GM12801 (cell line): Measurements from ENCODE around the gene ZNF385B.

Experiments used
- TF ChIP-seq, protein P1 (sequence below): IDR thresholded peaks from one replicate; pipeline ENCODE4 v1.5.1; 2011; ENCODE audit warnings: control low read depth; ENCODE audit not compliant: insufficient read length; ENCODE audit errors: extremely low read depth

The ZNF385B gene

DNA sequence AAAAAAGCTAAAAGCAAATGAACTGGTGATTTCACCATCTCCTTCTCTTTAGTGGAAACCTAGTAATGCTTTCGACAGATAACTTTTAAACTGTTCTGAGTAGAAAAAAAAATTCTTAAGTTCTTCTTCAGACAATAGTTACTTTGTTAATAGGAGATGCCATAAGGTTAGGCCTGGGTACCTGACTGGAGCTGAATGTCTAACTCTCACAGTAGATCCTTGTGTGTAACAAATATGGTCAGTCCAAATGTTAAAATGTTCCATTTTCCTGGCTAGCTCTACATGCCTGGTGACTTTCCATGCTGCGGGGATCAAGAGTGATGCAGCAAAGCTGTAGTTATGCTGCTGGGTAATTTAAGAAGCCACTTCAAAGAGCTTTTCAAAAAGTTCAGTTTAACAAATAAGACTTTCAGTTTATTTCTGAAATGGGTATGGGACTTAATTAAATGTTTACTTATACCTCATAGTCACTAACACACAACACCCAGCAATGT lies 332.8 kb downstream of the ZNF385B start:
- TF ChIP-seq, protein P1, sequence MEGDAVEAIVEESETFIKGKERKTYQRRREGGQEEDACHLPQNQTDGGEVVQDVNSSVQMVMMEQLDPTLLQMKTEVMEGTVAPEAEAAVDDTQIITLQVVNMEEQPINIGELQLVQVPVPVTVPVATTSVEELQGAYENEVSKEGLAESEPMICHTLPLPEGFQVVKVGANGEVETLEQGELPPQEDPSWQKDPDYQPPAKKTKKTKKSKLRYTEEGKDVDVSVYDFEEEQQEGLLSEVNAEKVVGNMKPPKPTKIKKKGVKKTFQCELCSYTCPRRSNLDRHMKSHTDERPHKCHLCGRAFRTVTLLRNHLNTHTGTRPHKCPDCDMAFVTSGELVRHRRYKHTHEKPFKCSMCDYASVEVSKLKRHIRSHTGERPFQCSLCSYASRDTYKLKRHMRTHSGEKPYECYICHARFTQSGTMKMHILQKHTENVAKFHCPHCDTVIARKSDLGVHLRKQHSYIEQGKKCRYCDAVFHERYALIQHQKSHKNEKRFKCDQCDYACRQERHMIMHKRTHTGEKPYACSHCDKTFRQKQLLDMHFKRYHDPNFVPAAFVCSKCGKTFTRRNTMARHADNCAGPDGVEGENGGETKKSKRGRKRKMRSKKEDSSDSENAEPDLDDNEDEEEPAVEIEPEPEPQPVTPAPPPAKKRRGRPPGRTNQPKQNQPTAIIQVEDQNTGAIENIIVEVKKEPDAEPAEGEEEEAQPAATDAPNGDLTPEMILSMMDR: no peak

DNA sequence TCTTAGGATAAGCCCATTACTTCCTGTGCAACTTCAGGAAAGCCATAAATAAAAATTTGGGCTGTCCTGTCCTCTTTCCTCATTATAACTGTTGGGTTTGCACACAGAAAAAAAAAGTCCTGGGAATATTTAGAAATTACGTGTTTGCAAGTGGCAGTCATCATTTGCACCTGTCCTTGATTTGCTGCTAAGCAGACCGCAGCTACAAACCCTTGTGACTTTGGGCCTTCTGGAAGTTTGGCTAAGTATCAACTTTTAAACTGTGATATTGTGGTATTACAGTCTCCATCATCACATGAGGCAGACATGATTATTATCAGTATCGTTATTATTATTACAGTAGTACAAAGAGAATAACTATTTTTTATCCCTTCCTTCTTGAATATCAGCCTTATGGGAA lies 336.1 kb downstream of the ZNF385B start:
- TF ChIP-seq, protein P1: no peak

DNA sequence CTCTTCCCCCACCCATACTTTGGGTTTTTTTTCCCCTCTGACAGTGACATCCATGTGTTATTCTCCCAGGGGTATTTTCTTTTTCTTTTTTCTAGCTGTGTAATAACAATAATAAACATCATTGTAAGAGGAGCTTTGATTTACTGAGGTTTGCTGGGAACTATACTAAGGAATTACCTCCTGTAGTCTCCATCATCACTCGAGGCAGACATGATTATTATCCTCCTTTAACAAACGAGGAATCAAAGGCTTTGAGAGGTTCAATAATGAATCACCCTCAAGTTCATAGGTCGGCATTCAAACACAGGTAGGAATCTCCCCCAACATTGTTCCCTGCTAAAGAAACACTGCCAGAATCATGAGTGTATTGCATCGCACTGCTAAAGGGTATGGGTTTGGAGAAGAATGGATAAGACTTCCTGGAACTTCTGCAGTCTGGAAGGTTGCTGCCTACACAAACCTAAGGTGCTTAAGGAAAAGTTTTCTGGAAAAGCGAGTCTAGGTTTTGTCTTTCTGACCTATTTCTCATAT lies 336.5 kb downstream of the ZNF385B start:
- TF ChIP-seq, protein P1: no peak

DNA sequence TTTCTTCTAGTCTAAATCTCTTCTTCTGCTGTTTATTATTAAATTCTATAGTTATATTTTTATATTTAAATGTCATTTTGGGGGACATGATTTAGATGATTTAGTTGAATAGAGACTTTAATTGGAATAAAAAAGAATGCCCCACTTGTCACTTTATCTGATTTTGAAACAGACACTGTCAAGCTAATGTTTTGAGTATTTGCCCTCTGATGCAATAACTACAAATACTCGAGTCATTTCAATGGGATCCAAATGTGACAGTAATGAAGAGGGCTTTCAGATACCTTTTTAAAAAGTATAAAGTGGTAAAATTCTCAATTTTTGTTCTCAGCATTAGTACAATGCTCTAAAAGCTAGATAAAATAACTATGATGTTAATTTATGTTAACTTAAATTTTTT lies 339.5 kb downstream of the ZNF385B start:
- TF ChIP-seq, protein P1: no peak

DNA sequence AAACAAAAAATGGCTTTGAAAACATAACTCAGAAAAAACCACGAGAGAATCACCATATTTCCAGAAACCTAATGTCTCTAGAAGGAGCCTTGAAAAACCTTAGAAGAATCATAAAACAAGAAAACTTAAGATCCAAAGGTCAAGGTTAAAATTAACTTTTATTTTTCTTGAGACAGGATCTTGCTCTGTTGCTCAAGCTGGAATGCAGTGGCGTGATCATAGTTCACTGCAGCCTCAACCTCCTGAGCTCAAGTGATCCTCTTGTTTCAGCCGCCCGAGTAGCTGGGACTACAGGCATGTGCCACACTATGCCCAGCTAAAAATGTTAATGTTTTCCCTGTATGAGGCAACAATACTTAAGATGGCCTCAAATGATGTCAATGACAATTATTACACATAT lies 342.6 kb downstream of the ZNF385B start:
- TF ChIP-seq, protein P1: no peak

DNA sequence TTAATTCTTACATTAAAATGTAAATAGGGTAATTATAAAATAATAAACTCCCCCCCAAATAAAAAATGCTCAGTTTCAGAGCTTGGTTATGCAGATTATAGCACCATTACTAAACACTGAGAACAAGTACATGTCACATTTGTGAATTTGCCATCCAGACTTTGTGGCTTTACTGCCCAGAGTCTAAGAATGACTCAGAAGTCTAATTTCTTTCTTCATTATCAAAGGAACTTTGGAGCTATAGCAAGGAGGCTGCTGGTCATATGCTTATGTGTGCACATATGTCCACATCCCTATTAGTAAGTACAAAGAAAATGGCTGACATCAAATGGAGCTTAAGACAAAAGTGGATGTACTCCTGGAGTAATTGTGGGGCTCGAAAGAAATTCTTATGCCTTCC lies 348.2 kb downstream of the ZNF385B start:
- TF ChIP-seq, protein P1: no peak

DNA sequence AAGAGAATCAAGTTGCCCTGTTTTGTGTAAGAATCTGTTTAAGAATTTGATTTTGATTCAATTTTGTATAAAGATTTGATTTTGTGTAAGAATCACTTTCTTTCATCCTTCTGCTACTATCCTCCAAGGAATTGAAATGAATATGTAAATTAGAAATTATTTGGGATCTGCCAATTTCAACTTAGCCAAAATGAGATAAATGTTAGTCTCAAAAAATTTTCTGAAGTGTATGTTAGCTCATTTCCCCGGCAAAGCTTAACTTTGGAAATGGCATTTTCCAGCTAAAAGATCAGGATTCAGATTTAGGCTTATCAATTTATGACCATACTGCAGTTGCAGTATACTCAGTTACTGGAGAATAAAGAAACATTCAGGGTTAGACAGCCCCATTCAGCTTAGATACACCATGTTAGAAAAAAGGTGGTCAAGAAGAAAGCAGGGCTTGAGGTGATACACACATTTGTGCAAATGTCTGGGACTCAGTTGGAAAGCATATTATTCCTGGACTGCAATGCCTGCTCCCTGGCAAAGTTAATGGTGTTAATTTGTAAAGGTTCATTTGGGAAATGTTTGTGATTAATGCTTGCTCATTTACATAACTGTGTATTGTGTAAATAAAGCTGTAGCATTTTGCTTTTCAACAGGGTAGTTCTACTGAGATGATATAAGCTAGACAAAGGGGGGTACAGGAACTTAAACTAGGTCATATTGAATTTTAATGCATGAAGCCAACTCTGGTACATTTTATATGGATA lies 349.0 kb downstream of the ZNF385B start:
- TF ChIP-seq, protein P1: no peak
